GM21619 (cell line): ENCODE measurements around the gene PRKAB1.

Experiments
- ATAC-seq: cut with Tn5 transposase; IDR thresholded peaks from one replicate; pipeline ENCODE4 v1.9.1; 2021; ENCODE audit not compliant: unreplicated experiment

The PRKAB1 gene

GRCh38 chr12:119661882-119662281 lies 6.1 kb upstream of the PRKAB1 start:
- no peak for ATAC-seq

- ATAC-seq, result no peak
Measured at GRCh38 chr12:119664642-119665041, 3.3 kb upstream of the PRKAB1 start.

- ATAC-seq, result no peak
Measured at GRCh38 chr12:119665164-119665929, 2.6 kb upstream of the PRKAB1 start.

DNA sequence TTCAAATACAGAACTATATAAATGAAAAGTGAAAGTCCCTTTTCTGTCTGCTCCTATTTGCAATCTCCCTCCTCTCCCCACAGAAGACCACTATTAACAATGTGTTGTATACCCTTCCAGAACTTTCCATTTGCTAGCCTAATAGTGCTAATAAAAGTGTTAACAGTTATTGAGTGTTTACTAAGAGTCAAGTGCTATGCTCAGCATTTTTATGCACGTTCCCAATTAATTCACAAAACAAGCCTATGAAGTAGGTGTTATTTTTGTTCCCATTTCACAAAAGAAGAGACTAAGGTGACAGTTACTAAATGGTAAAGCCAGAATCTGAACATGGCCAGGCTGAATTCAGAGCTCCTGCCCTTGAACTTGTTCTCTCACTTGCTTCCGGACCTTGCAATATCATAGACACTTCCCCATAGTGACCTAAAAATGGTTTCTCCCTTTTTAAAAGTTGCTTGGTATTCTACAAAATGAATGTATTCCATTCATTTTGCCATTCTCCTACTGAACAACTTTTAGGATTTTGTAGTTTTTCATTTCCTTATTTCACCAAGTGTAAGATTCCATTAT lies 1.6 kb upstream of the PRKAB1 start:
- no peak for ATAC-seq

DNA sequence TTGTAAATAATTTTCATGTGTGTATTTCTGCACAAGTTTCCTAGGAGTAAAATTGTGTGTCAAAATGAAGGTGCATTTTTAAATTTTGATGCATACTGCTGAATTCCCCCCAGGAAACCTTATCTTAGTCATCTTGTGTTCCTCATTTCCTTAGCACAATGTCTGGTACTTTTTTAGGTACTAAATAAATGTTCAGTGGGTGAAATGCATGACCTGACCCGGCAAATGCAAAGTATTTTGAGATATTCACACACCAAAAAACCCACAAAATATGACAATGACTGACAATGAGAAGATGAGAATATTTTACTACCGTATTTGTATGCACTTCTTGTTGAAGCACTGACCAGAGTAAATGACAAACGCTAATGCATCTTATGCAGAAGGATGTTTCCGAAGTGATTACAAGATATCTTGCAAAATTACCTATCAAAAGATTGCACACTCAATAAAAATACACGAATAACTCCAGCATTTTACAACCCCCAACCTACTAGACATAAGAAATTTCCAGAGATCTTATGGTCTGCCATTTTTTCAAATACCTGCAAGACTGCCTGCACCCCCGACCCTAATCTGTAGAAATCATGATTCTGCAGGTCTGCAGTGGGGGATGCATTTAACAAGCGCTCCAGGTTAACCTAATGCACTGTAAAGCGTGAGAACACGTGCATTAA lies 895 bp upstream of the PRKAB1 start:
- peak; percentile 11 for ATAC-seq

DNA sequence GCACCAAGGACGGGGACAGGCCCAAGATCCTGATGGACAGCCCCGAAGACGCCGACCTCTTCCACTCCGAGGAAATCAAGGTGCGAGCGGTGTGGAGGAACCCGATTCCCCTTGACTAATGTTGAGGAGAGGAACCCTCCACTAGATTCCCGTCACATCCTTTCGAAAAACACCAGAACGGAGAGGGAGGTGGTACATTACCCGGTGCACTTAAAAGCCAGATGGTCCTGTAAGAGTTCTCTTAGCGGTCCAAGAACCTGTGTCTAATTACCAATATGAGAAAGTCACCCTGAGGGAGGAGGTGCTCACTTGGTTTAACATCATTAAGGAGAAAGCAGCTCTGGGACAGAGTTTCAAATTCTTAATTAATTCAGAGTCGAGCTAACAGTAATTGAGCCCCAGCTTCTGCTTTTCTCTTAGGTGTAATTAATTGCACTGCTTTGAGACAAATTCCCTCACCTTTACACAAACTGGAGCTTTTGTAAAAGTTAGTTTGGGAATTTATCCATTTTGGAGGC lies 450 bp downstream of the PRKAB1 start:
- ATAC-seq, result no peak

DNA sequence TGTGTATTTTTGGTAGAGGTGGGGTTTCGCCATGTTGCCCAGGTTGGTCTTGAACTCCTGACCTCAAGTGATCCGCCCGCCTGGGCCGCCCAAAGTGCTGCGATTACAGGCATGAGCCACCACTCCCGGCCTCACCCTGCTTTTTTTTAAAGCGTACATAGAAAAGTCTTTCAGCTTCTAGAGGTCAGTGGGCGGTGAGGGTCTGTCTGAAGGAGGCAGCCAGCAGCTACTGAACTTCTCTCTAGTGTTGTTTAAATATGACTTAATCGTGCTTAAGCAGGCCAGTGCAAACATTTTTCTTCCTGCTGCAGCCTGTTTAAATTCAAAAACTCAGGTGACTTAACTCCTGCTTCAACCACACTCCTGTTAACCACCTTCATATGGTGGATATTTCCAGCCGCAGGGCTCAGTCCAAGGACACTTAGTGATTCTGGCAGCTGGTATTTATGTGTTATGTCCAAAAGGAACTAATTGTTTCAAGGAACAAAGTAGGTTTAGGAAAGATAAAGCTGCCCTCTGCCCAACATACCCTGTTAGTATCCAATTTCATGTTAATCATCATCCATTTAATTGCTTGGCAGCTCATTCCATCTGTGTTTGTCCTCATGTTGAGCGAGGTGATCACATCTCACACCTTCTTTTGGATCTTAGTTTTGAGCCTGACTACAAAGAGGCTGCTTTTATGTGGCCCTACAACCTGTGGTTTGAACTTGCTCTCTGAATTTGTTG lies 2.0 kb downstream of the PRKAB1 start:
- no peak for ATAC-seq

DNA sequence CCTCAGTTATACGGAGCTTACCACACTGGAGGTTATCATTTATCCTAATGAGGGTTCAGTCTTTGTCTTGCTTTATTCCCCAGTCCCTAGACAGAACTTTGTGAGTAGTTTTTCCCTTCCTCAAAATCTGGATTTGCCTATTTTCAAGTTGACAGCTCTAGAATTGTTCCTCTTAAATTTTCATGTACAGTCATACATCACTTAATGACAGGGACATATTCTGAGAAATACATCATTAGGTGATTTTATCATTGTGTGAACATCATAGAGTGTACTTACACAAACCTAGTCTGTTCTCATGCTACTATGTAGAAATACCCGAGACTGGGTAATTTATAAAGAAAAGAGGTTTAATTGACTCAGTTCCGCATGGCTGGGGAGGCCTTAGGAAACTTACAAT lies 3.1 kb downstream of the PRKAB1 start:
- ATAC-seq, result no peak

DNA sequence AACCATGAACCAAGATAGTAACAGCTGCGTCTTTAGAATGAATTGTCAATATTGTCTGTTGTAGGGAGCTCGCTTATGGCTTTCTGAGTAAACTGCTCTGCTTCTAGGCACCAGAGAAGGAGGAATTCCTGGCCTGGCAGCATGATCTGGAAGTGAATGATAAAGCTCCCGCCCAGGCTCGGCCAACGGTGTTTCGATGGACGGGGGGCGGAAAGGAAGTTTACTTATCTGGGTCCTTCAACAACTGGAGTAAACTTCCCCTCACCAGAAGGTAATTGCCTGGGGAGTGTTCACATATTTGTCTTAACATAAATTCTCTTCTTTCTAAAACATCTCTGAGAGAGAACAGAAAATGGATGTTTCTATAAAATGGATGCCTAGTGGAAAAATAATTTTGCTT lies 4.3 kb downstream of the PRKAB1 start:
- ATAC-seq, result no peak

GRCh38 chr12:119673634-119674033 lies 5.7 kb downstream of the PRKAB1 start:
- ATAC-seq, result no peak

- ATAC-seq, result no peak
Measured at GRCh38 chr12:119674560-119674959, 6.6 kb downstream of the PRKAB1 start.

- ATAC-seq, result no peak
Measured at GRCh38 chr12:119676022-119676421, 8.1 kb downstream of the PRKAB1 start.

- no peak for ATAC-seq
Measured at GRCh38 chr12:119676573-119676972, 8.6 kb downstream of the PRKAB1 start.

GRCh38 chr12:119678459-119678858 lies 10.5 kb downstream of the PRKAB1 start:
- no peak for ATAC-seq

DNA sequence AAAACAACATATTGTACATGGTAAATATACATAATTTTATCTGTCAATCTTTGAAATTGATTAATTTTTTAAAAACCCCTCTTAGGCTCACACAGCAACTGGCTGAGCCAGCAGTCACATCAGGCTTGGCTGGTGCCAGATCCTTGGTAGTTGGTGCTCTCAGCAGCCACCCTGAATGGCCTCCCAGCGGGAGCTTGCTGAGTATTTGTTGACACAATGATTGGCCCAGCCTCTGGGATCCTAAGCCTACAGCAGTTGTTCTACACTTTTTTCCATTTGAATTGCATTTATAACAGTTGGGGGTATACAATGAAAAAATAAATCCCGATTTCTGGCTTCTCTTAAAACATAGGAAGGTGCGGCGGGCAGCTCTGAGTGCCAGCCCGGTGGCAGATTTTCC lies 11.1 kb downstream of the PRKAB1 start:
- no peak for ATAC-seq

DNA sequence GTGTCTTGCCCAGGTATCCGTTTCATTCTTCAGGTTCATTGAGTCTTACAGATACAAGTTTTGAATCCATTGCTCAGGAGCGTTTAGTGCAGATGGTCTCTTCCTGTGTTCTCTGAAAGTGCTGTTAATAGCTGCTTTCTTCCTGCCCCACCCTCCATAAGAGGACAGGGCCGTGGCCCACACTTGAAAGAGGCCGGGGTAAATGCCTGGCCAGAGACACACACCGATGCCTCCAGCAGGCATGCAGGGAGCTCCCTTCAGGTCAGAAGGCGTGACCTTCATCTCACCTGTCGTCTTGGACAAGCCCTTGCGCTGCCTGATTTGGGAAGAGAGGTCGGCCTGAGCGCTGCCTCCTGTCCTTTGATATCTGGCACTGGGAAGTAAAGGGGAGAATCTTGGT lies 11.6 kb downstream of the PRKAB1 start:
- no peak for ATAC-seq

DNA sequence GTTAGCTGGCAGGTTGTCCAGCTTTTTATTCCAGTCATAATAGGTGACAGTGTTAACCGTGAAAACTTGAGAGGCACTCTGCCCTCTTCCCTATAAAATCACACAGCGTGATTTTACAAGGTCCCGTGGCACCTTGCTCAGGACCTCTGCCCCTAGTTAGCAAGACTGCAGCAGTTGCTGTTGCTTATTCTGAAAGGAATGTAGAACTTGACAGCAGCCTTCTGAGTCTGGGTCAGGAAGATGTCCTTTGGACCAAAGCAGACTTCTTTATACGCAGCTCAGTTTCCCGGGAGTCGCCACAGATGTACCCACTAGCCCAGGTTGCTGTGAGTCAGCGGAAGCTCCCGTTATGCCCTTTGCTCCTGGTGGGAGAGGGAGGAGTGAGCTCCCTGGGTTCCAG lies 13.2 kb downstream of the PRKAB1 start:
- ATAC-seq, result no peak

DNA sequence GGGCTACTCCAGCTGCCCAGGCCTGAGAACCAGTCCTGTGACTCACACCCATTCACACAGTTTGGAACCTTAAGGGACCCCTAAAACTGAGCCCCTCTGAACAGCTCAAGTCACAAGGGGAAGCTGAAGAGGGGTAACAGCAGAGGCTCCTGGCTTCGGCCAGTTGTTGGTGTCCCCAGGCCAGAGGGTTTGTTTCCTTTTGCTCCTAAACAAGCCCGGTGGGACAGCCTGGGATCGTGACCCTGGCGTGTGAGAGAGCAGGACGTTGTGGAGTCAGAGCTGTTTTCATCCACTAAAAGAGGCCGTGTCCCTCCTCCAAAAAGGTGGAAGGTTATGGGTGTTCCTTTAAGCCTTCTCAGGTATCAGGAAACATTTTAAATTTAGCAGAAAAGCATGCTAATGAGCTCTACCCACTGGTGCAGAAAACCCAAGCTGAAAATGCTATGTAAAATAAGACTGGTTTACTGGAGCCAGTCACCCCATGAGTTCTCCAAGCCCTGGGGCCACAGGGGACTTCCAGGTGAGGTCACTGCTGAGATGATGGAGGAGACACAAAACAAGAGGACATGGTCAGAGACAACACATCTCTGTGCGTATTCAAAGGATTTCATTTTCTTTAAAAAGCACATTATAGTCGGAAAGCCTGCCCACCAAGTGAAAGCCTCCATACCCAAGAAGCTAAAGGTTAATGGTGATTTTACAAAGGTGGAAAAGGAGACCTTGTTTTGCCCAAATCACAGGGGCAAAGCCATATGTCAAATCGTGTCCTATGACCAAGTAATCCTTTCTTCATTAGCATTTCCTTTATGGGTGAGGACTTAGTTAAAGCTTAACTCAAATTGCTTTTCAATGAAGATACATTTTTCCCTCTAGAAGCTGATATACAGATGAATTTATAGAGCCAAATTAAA lies 14.1 kb downstream of the PRKAB1 start:
- peak; percentile 82 for ATAC-seq

DNA sequence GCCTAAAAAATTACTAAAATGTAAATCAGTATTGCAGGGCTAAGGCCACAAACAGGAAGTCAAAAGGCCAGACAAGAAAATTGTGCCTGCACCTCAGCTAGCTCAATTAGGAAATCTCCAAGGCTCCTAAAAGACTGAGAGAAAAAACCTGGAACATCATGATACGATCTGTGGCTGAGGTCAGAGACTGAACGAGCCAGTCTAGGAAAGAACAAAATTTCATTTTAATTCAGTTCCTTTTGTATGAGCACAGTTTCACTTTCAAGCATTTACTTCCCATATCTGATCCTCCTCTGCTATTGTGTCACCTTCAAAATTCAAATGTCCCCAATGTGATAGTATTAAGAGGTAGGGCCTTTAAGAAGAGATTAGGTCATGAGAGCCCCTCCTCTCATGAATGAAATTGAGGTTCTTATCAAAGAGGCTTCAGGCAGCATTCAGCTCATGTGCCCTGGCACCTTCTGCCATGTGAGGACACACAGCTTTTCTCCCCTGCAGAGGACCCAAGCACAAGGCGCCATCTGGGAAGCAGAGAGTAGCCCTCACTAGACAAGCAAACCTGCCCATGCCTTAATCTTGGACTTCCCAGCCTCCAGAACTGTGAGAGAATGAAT lies 14.8 kb downstream of the PRKAB1 start:
- ATAC-seq, result peak; percentile 41

DNA sequence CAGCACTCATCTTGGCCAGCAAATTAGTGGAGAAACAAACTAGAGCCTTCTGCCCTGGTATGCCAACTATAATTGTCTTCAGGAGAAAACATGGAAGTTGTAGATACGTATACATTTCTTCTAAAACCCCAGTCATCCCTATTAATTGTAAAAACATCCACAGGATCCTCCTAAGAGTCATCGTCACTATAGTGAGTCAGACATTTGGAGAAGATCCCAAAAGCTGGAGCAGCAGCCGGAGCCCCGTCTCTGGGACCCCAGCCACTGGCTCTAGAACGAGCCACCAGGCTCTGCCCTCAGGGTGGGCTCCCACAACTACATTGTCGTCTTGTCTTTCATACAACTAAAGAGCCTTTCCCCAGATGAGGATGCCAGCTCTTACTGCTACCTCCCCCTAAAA lies 15.5 kb downstream of the PRKAB1 start:
- ATAC-seq, result no peak
